ENCODE results near the gene HNRNPCL1. TPM values are rescaled to one million over a fixed set of nuclear protein-coding genes. Genes with fewer than 3 reads are reported as not detected.

HNRNPCL1 gene
- total and polyA plus RNA-seq, 12 donors, result not detected

Other genes starting within 250 kb of the HNRNPCL1 start
- gene DHRS3, start 230.5 kb downstream of the HNRNPCL1 start, total RNA-seq, result 10 to 100 TPM in 8 of 9 donors, 1 to 10 TPM in 1; 9.6 to 72.4 (median 41.3) TPM
- 10 to 100 TPM in 2 of 3 donors, 1 to 10 TPM in 1; 7.7 to 44.2 (median 44.2) TPM for gene DHRS3, start 230.5 kb downstream of the HNRNPCL1 start, polyA plus RNA-seq
- under 1 TPM in 1 of 9 donors, not detected in 8; 0.06 TPM for gene AADACL4, start 204.6 kb downstream of the HNRNPCL1 start, total RNA-seq
- under 1 TPM in 2 of 3 donors, not detected in 1; 0.10 to 0.16 TPM for gene AADACL4, start 204.6 kb downstream of the HNRNPCL1 start, polyA plus RNA-seq
- gene AADACL3, start 132.6 kb downstream of the HNRNPCL1 start, total RNA-seq, result not detected
- not detected for gene AADACL3, start 132.6 kb downstream of the HNRNPCL1 start, polyA plus RNA-seq
- gene CFAP107, start 102.5 kb downstream of the HNRNPCL1 start, total RNA-seq, result not detected
- not detected for gene CFAP107, start 102.5 kb downstream of the HNRNPCL1 start, polyA plus RNA-seq
- not detected for gene PRAMEF12, start 75.0 kb downstream of the HNRNPCL1 start, total RNA-seq
- not detected for gene PRAMEF12, start 75.0 kb downstream of the HNRNPCL1 start, polyA plus RNA-seq
- not detected for gene PRAMEF1, start 57.3 kb downstream of the HNRNPCL1 start, total RNA-seq
- not detected for gene PRAMEF1, start 57.3 kb downstream of the HNRNPCL1 start, polyA plus RNA-seq
- not detected for gene PRAMEF11, start 17.3 kb downstream of the HNRNPCL1 start, total RNA-seq
- not detected for gene PRAMEF11, start 17.3 kb downstream of the HNRNPCL1 start, polyA plus RNA-seq
- not detected for gene PRAMEF2, start 8.4 kb upstream of the HNRNPCL1 start, total RNA-seq
- not detected for gene PRAMEF2, start 8.4 kb upstream of the HNRNPCL1 start, polyA plus RNA-seq
- not detected for gene PRAMEF4, start 37.5 kb upstream of the HNRNPCL1 start, total RNA-seq
- gene PRAMEF4, start 37.5 kb upstream of the HNRNPCL1 start, polyA plus RNA-seq, result not detected
- gene PRAMEF10, start 49.5 kb upstream of the HNRNPCL1 start, total RNA-seq, result not detected
- gene PRAMEF10, start 49.5 kb upstream of the HNRNPCL1 start, polyA plus RNA-seq, result not detected
- gene PRAMEF7, start 67.9 kb upstream of the HNRNPCL1 start, total RNA-seq, result not detected
- not detected for gene PRAMEF7, start 67.9 kb upstream of the HNRNPCL1 start, polyA plus RNA-seq
- gene PRAMEF6, start 98.9 kb upstream of the HNRNPCL1 start, total RNA-seq, result not detected
- not detected for gene PRAMEF6, start 98.9 kb upstream of the HNRNPCL1 start, polyA plus RNA-seq
- not detected for gene PRAMEF27, start 207.9 kb upstream of the HNRNPCL1 start, total RNA-seq
- not detected for gene PRAMEF27, start 207.9 kb upstream of the HNRNPCL1 start, polyA plus RNA-seq
- gene HNRNPCL3, start 212.0 kb upstream of the HNRNPCL1 start, total RNA-seq, result not detected
- gene HNRNPCL3, start 212.0 kb upstream of the HNRNPCL1 start, polyA plus RNA-seq, result not detected
- gene PRAMEF25, start 222.1 kb upstream of the HNRNPCL1 start, total RNA-seq, result not detected
- not detected for gene PRAMEF25, start 222.1 kb upstream of the HNRNPCL1 start, polyA plus RNA-seq